IMR-90 (cell line): ENCODE measurements around the gene CSDE1. TPM values are rescaled to one million over a fixed set of nuclear protein-coding genes. Genes with fewer than 3 reads are reported as not detected.

Experiments used
- ATAC-seq: fragments of 200-7000 bp; cut with Tn5 transposase; 2 replicates; pipeline ENCODE4 v1.9.1; 2020; ENCODE audit warnings: low read depth, mild to moderate bottlenecking, moderate library complexity
- BruUV-seq: library from RNA; stranded (reverse); fragments of 400-500 nt; replicated peaks from 2 replicates; lab custom pipeline; 2021; lab: Mats Ljungman, UMichigan
- CTCF ChIA-PET: fragments of 300-600 bp; formaldehyde crosslinking; extraction: SDS; loops from one replicate; lab custom pipeline; 2021; ENCODE audit warnings: antibody characterized with exemption; lab: Yijun Ruan, JAX
- POLR2A ChIA-PET: fragments of 300-600 bp; sonication (Branson Sonifier 250); formaldehyde crosslinking; loops from one replicate; lab custom pipeline; 2022; ENCODE audit warnings: antibody characterized with exemption; ENCODE audit not compliant: unreplicated experiment; lab: Charles Lee
- DNase-seq: peaks from one replicate; pipeline ENCODE4 v3.0.0; 2013
- H2AFZ ChIP-seq: replicated peaks from 2 replicates; pipeline ENCODE3; 2013; ENCODE audit warnings: low read length, mild to moderate bottlenecking; ENCODE audit not compliant: poor library complexity
- H2AK5ac ChIP-seq: 2 replicates; pipeline ENCODE4 v1.6.1; 2013; ENCODE audit warnings: low read depth, low read length, inconsistent platforms
- H2AK9ac ChIP-seq: replicated peaks from 2 replicates; pipeline ENCODE3; 2013; ENCODE audit warnings: mild to moderate bottlenecking, low read depth, low read length, moderate library complexity; ENCODE audit not compliant: poor library complexity
- H2BK120ac ChIP-seq: 2 replicates; pipeline ENCODE4 v1.6.1; 2013; ENCODE audit warnings: low read depth, low read length, inconsistent platforms
- H2BK15ac ChIP-seq: 3 replicates; pipeline ENCODE4 v1.6.1; 2013; ENCODE audit warnings: low read depth, low read length, inconsistent platforms
- H2BK20ac ChIP-seq: 2 replicates; pipeline ENCODE4 v1.6.1; 2013; ENCODE audit warnings: low read depth, mild to moderate bottlenecking, inconsistent platforms, low read length, moderate library complexity
- H2BK5ac ChIP-seq: 2 replicates; pipeline ENCODE4 v1.6.1; 2013; ENCODE audit warnings: mild to moderate bottlenecking, low read depth, low read length, inconsistent platforms; ENCODE audit not compliant: poor library complexity, severe bottlenecking
- H3K14ac ChIP-seq: replicated peaks from 2 replicates; pipeline ENCODE4 v1.6.1; 2013; ENCODE audit warnings: low read depth, low read length, inconsistent platforms
- H3K18ac ChIP-seq: 2 replicates; pipeline ENCODE4 v1.6.1; 2013; ENCODE audit warnings: low read depth, low read length, control low read depth
- H3K23ac ChIP-seq: 2 replicates; pipeline ENCODE4 v1.6.1; 2013; ENCODE audit warnings: low read depth, low read length, inconsistent platforms
- H3K27ac ChIP-seq: 2 replicates; pipeline ENCODE4 v1.5.1; 2013; ENCODE audit warnings: mild to moderate bottlenecking, control low read depth, low read length; ENCODE audit not compliant: insufficient read depth
- H3K27me3 ChIP-seq: 2 replicates; pipeline ENCODE4 v1.6.1; 2013; ENCODE audit warnings: low read length; ENCODE audit not compliant: control insufficient read depth, insufficient read depth
- H3K36me3 ChIP-seq: 2 replicates; pipeline ENCODE4 v1.6.1; 2013; ENCODE audit warnings: low read length, mixed read lengths; ENCODE audit not compliant: control insufficient read depth, insufficient read depth
- H3K4ac ChIP-seq: 2 replicates; pipeline ENCODE4 v1.6.1; 2013; ENCODE audit warnings: low read depth, low read length, inconsistent platforms
- H3K4me1 ChIP-seq: 2 replicates; pipeline ENCODE4 v1.6.1; 2013; ENCODE audit warnings: low read length, mixed read lengths; ENCODE audit not compliant: control insufficient read depth, insufficient read depth
- H3K4me2 ChIP-seq: 2 replicates; pipeline ENCODE4 v1.6.1; 2013; ENCODE audit warnings: low read depth, mild to moderate bottlenecking, control low read depth, low read length, moderate library complexity
- H3K4me3 ChIP-seq: 2 replicates; pipeline ENCODE4 v1.5.1; 2013; ENCODE audit warnings: low read depth, mild to moderate bottlenecking, control low read depth, low read length, moderate library complexity; ENCODE audit not compliant: insufficient read depth
- H3K56ac ChIP-seq: 2 replicates; pipeline ENCODE4 v1.6.1; 2013; ENCODE audit warnings: low read length, inconsistent platforms; ENCODE audit not compliant: insufficient read depth; ENCODE audit errors: extremely low read depth
- H3K79me1 ChIP-seq, 2 experiments: 2 replicates each; pipeline ENCODE4 v1.6.1; 2013; ENCODE audit warnings: low read length in 2 of 2, inconsistent platforms in 1 of 2, low read depth in 1 of 2
- H3K9ac ChIP-seq: 2 replicates; pipeline ENCODE4 v1.6.1; 2013; ENCODE audit warnings: low read depth, low read length, control low read depth
- H3K9me1 ChIP-seq: 2 replicates; pipeline ENCODE4 v1.6.1; 2013; ENCODE audit warnings: low read length, inconsistent platforms; ENCODE audit not compliant: insufficient read depth
- H3K9me3 ChIP-seq: 2 replicates; pipeline ENCODE4 v1.6.1; 2013; ENCODE audit warnings: low read length; ENCODE audit not compliant: control insufficient read depth, insufficient read depth
- H4K20me1 ChIP-seq: 2 replicates; pipeline ENCODE4 v1.6.1; 2013; ENCODE audit warnings: low read length, inconsistent platforms; ENCODE audit not compliant: insufficient read depth
- H4K5ac ChIP-seq: 2 replicates; pipeline ENCODE4 v1.6.1; 2013; ENCODE audit warnings: mild to moderate bottlenecking, low read depth, low read length, control low read depth
- H4K8ac ChIP-seq, 2 experiments: 2 replicates each; pipeline ENCODE4 v1.6.1; 2013; ENCODE audit warnings: low read depth in 2 of 2, low read length in 2 of 2, control low read depth in 1 of 2, inconsistent platforms in 1 of 2
- H4K91ac ChIP-seq: 2 replicates; pipeline ENCODE4 v1.6.1; 2013; ENCODE audit warnings: low read depth, low read length, inconsistent platforms; ENCODE audit not compliant: insufficient read depth
- BHLHE40 ChIP-seq: fragments of 150-350 bp; IDR thresholded peaks from 2 replicates; pipeline ENCODE4 v1.6.1; 2016; ENCODE audit warnings: mild to moderate bottlenecking, low read depth, low read length
- CHD1 ChIP-seq: IDR thresholded peaks from 2 replicates; pipeline ENCODE4 v1.6.1; 2012; ENCODE audit warnings: low read depth, low read length, improper control_type of control experiment
- MAFK ChIP-seq: IDR thresholded peaks from 2 replicates; pipeline ENCODE4 v1.6.1; 2012; ENCODE audit warnings: low read depth, low read length, improper control_type of control experiment
- MAZ ChIP-seq: IDR thresholded peaks from 2 replicates; pipeline ENCODE4 v1.6.1; 2012; ENCODE audit warnings: low read depth, mild to moderate bottlenecking, low read length, improper control_type of control experiment, moderate library complexity, borderline replicate concordance
- MXI1 ChIP-seq: IDR thresholded peaks from 2 replicates; pipeline ENCODE4 v1.6.1; 2012; ENCODE audit warnings: low read depth, mild to moderate bottlenecking, low read length, moderate library complexity, borderline replicate concordance
- RFX5 ChIP-seq: IDR thresholded peaks from 2 replicates; pipeline ENCODE4 v1.8.0; 2012; ENCODE audit warnings: low read depth, mild to moderate bottlenecking, low read length, moderate library complexity
- WGBS, 2 experiments: methylation state at CpG; one replicate each; pipeline versions ENCODE4 v1.1.5 to v1.1.7; 2013; ENCODE audit warnings: missing lambda C conversion rate in 2 of 2; ENCODE audit not compliant: insufficient read length in 1 of 2; ENCODE audit errors: extremely low coverage in 2 of 2; 5-methylcytosine and 5-hydroxymethylcytosine counted together
- dilution Hi-C: fragments of 300-500 bp; cut with HindIII; formaldehyde crosslinking; loops from one replicate; pipeline ENCODE4 v1.14.3; 2018; ENCODE audit warnings: low sequenced_read_pairs; ENCODE audit not compliant: unreplicated experiment
- in situ Hi-C: fragments of 300-500 bp; cut with MboI; formaldehyde crosslinking; loops from 3 replicates; pipeline ENCODE4 v1.14.3; 2019; ENCODE audit warnings: low sequenced_read_pairs, inconsistent platforms, mixed read lengths
- intact Hi-C: fragments of 100-400 bp; cut with micrococcal nuclease; formaldehyde crosslinking; loops from 2 replicates; pipeline ENCODE4 v1.10.0; 2022
- polyA plus RNA-seq, 3 experiments: library from polyadenylated mRNA; depleted of rRNA; stranded (reverse); fragments of >200 nt; gene quantifications; 2 replicates each; pipeline ENCODE4 v1.2.3, GENCODE V29; 2012; ENCODE audit warnings: low replicate concordance in 1 of 3
- total RNA-seq: library from RNA; depleted of rRNA; stranded (reverse); fragments of >200 nt; gene quantifications from 2 replicates; pipeline ENCODE4 v1.2.3, GENCODE V29; 2012
- TF ChIP-seq, protein P1 (sequence below): conservative IDR thresholded peaks from 2 replicates; pipeline ENCODE4 v1.5.1; 2012; ENCODE audit warnings: mild to moderate bottlenecking, low read depth, low read length, improper control_type of control experiment
- TF ChIP-seq, protein P2 (sequence below): fragments of 150-350 bp; IDR thresholded peaks from 2 replicates; pipeline ENCODE4 v1.6.1; 2016; ENCODE audit warnings: low read depth, mild to moderate bottlenecking, low read length, moderate library complexity, borderline replicate concordance
- TF ChIP-seq, protein P3 (sequence below): fragments of 150-350 bp; IDR thresholded peaks from 2 replicates; pipeline ENCODE4 v1.6.1; 2017; ENCODE audit warnings: mild to moderate bottlenecking, antibody characterized with exemption, low read length, low read depth

The CSDE1 gene
- total and polyA plus RNA-seq, 2 of the 4 experiments (the other 2 are of a cell fraction) = 190 to 879 TPM

DNA sequence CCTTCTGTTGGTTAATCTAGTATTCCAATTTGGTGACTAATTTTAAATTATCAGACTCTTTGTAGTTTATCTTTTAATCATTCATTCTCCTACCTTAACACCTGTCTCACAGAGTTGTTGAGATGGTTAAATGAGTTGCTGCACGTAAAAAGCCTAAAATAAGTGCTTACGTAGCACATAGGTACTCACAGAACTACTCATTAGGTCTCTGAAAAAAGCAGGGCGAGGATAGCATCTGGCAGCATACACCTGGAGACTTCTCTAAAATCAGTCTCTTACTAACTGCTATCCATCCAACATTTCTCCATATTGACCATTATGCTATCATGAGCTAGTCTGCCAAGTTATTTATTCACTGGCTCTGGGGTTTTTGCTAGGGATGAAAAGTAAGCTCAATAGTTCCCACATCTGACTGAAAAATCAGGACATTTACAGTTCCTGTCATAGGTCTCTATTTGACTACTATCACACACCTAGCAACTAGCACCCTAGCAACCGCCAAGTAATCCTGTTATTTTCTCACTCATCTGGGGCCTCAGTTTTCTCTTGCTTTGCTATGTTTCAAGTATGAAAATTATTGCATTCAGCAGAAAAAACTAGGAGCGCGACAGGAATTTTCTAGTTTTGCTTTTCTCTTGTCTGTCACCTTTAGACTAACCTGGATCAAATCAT lies 11.2 kb downstream of the CSDE1 start:
- Histone ChIP-seq H3K27ac (no peak overlapping the region), H2BK5ac (no peak overlapping the region), H3K27me3 (no peaks in the 10 kb centered on the region), H3K9ac (no peak overlapping the region), H3K4ac (no peak overlapping the region), H4K20me1 (peaks cover 80% of the 10 kb centered on the region), H4K5ac (no peak overlapping the region), H3K9me3 (no peaks in the 10 kb centered on the region), H3K4me1 (no peaks in the 10 kb centered on the region; the same call in 1 of the 2 replicates), H3K4me3 (no peak overlapping the region), H2AFZ (no peak overlapping the region), H3K14ac (no peak overlapping the region), H2AK9ac (no peak overlapping the region), H3K18ac (no peak overlapping the region), H4K8ac (no peak overlapping the region), H4K91ac (no peak overlapping the region), H2BK120ac (no peak overlapping the region), H3K79me1 (peaks cover 7 to 28% of the 10 kb centered on the region in 2 experiments; a peak in 3 of 4 replicates), H2BK20ac (no peak overlapping the region), H2BK15ac (no peak overlapping the region), H3K36me3 (peaks cover 27% of the 10 kb centered on the region), H3K4me2 (no peak overlapping the region), H2AK5ac (no peak overlapping the region), H3K9me1 (peaks cover 2% of the 10 kb centered on the region; the same call in 1 of the 2 replicates), H3K56ac (no peak overlapping the region), H3K23ac (no peak overlapping the region)
- ChIA-PET POLR2A (no interaction called here), CTCF (interaction anchor here (0.6 kb wide), 2 partner anchors 35 to 459 kb away, joined by 3 to 4 read pairs; no protein-coding TSS in a partner anchor)
- intact Hi-C loops (loop anchor here (5.0 kb wide), 1 partner anchor 1219 kb away; no protein-coding TSS in a partner anchor), in situ Hi-C loops (loop anchor here (25.0 kb wide), 1 partner anchor 566 kb away; no protein-coding TSS in a partner anchor), dilution Hi-C loops (no loop called here)
- no peak for TF ChIP-seq RFX5
- TF ChIP-seq CHD1 = no peak
- TF ChIP-seq, protein P1, sequence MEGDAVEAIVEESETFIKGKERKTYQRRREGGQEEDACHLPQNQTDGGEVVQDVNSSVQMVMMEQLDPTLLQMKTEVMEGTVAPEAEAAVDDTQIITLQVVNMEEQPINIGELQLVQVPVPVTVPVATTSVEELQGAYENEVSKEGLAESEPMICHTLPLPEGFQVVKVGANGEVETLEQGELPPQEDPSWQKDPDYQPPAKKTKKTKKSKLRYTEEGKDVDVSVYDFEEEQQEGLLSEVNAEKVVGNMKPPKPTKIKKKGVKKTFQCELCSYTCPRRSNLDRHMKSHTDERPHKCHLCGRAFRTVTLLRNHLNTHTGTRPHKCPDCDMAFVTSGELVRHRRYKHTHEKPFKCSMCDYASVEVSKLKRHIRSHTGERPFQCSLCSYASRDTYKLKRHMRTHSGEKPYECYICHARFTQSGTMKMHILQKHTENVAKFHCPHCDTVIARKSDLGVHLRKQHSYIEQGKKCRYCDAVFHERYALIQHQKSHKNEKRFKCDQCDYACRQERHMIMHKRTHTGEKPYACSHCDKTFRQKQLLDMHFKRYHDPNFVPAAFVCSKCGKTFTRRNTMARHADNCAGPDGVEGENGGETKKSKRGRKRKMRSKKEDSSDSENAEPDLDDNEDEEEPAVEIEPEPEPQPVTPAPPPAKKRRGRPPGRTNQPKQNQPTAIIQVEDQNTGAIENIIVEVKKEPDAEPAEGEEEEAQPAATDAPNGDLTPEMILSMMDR = no peak
- TF ChIP-seq MAZ = no peak
- TF ChIP-seq, protein P2, sequence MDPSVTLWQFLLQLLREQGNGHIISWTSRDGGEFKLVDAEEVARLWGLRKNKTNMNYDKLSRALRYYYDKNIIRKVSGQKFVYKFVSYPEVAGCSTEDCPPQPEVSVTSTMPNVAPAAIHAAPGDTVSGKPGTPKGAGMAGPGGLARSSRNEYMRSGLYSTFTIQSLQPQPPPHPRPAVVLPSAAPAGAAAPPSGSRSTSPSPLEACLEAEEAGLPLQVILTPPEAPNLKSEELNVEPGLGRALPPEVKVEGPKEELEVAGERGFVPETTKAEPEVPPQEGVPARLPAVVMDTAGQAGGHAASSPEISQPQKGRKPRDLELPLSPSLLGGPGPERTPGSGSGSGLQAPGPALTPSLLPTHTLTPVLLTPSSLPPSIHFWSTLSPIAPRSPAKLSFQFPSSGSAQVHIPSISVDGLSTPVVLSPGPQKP = no peak
- TF ChIP-seq, protein P3, sequence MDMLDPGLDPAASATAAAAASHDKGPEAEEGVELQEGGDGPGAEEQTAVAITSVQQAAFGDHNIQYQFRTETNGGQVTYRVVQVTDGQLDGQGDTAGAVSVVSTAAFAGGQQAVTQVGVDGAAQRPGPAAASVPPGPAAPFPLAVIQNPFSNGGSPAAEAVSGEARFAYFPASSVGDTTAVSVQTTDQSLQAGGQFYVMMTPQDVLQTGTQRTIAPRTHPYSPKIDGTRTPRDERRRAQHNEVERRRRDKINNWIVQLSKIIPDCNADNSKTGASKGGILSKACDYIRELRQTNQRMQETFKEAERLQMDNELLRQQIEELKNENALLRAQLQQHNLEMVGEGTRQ = no peak
- no peak for TF ChIP-seq MXI1
- TF ChIP-seq BHLHE40 = no peak
- no peak for TF ChIP-seq MAFK
- WGBS, 2 experiments = no CpG with 5 or more reads among the region's 6 CpGs
- DNase-seq = no peak
- ATAC-seq = no peak
- no TSS peak for BruUV-seq
